Heart left ventricle (tissue), 16 donors: ENCODE data around the gene KIF5C. TPM values are rescaled to one million over a fixed set of nuclear protein-coding genes. Genes with fewer than 3 reads are reported as not detected.

ENCODE experiments used
- ATAC-seq, 4 donors: fragments of 200-7000 bp; cut with Tn5 transposase; one replicate each; pipeline ENCODE4 v1.9.1; 2020 to 2022; ENCODE audit warnings: moderate library complexity in 4 of 4, mild to moderate bottlenecking in 3 of 4, moderate number of reproducible peaks in 1 of 4
- DNase-seq, 5 donors: peaks; one replicate each; pipeline ENCODE4 v3.0.0-alpha.2; 2020
- H3K27ac ChIP-seq, 12 donors: fragments of 200-600 bp; sonication (generic) in 4 of 12; one replicate each; pipeline versions ENCODE4 v1.5.0 to v1.8.0; 2016 to 2022; ENCODE audit warnings: mild to moderate bottlenecking in 2 of 12
- H3K27me3 ChIP-seq, 9 donors: fragments of 200-600 bp; sonication (generic) in 2 of 9; one replicate each; pipeline versions ENCODE4 v1.5.1 to v1.8.0; 2016 to 2022; ENCODE audit warnings: mild to moderate bottlenecking in 3 of 9
- H3K36me3 ChIP-seq, 9 donors: fragments of 200-600 bp; sonication (generic) in 2 of 9; one replicate each; pipeline versions ENCODE4 v1.5.0 to v1.8.0; 2018 to 2022; ENCODE audit warnings: mild to moderate bottlenecking in 2 of 9
- H3K4me1 ChIP-seq, 12 donors: fragments of 200-600 bp; sonication (generic) in 4 of 12; one replicate each; pipeline versions ENCODE4 v1.5.0 to v1.8.0; 2016 to 2022; ENCODE audit warnings: mild to moderate bottlenecking in 3 of 12
- H3K4me3 ChIP-seq, 12 donors: fragments of 200-600 bp; sonication (generic) in 4 of 12; one replicate each; pipeline versions ENCODE4 v1.5.0 to v1.8.0; 2017 to 2022; ENCODE audit warnings: mild to moderate bottlenecking in 9 of 12, moderate library complexity in 4 of 12
- H3K9me3 ChIP-seq, 12 donors: fragments of 200-600 bp; sonication (generic) in 4 of 12; one replicate each; pipeline versions ENCODE4 v1.5.0 to v1.8.0; 2016 to 2022; ENCODE audit warnings: mild to moderate bottlenecking in 1 of 12
- POLR2A ChIP-seq, 2 donors: fragments of 450-650 bp; IDR thresholded peaks; one replicate each; pipeline ENCODE4 v1.6.1; 2017; ENCODE audit warnings: antibody characterized with exemption in 2 of 2, mild to moderate bottlenecking in 2 of 2, moderate library complexity in 2 of 2
- WGBS, 4 donors: extraction: QIAGEN DNeasy Blood & Tissue Kit in 2 of 4; methylation state at CpG; one replicate each; pipeline versions ENCODE4 v1.1.5 to v1.1.7; 2013 to 2018; 5-methylcytosine and 5-hydroxymethylcytosine counted together
- intact Hi-C, 10 donors: fragments of 100-400 bp; cut with DNase I; formaldehyde crosslinking; loops; one replicate each; pipeline versions ENCODE4 v1.11.1 to v1.14.2; 2022
- polyA plus RNA-seq, 2 donors: library from polyadenylated mRNA; stranded (reverse); fragments of 200-250 nt; gene quantifications; one replicate each; pipeline ENCODE4 v1.2.3, GENCODE V29; 2013
- total RNA-seq, 9 donors: library from RNA; depleted of rRNA in 2 of 9; stranded (reverse); fragments of >200 nt in 2 of 9; fragmentation: NEBNext Ultra II Directional in 3 of 9; extraction: Animal tissue kit (Norgen Biotek cat#: 25700) in 3 of 9; gene quantifications; one replicate each; pipeline versions ENCODE4 v1.1.0 to v1.2.4, GENCODE V29; 2016 to 2023
- TF ChIP-seq, protein P1 (sequence below), 12 donors: fragments of 200-600 bp; sonication (generic) in 4 of 12; IDR thresholded peaks; one replicate each; pipeline versions ENCODE4 v1.5.0 to v1.8.0; 2018 to 2022; ENCODE audit warnings: antibody characterized with exemption in 12 of 12, mild to moderate bottlenecking in 5 of 12
- donor health status: ischemic (EF 13 %, LVEDD 7.1; RV severe dilation, severe dysfunction).
- donor health status: healthy with polysubstance abuse.
- donor health status: DM: no; HTN: yes; CAD: no.
- donor health status: DM: no; HTN: no; CAD: no.
- donor health status: ischemic (EF 25% LVEDD 6.9; RV normal size, moderate dysfunction).
- donor health status: ischemic (EF 25% LVEDD 5.7; RV mildly dilated, moderate dysfunction).
- donor health status: healthy.
- donor health status: DM: yes; HTN: yes; CAD: no.
- donor health status: ischemic (EF 35%, LVEDD 5.7; RV mildly dilated, moderate dysfunction).
- donor health status: nonischemic (EF 11% LVEDD 7.7; RV severe dilation, severe dysfunction).
- donor health status: DM: yes; HTN: yes; CAD: no.
- donor health status: PGD.
- donor health status: ischemic (EF 29% LVEDD 5.4; RV normal size, mild dysfunction).
- donor health status: nonischemic (EF 23%, LVEDD 6.1; RV moderate dilation, normal function).

Gene KIF5C
- total and polyA plus RNA-seq, 11 donors, result 0.22 to 1.4 (median 0.48) TPM

DNA sequence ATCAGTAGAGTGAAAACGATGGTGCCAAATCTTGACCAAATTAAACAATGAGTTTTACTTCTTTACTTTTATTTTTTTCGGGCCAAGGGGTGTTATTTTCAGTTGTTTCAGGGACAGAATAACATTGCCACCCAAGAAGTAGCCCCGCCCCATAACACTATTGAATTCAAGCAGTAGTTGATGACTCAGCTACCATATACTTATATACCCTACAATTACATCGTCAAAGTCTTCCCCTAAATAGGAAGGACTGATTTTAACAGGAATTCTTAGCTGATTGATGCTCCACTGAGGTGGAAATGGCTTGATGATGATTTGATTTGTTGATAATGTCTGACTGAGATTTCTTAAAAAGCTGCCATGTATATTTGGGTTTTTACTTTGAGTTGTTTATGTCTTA lies 188.2 kb downstream of the KIF5C start:
- no peak overlapping the region for H3K27ac ChIP-seq
- no peaks in the 10 kb centered on the region for H3K9me3 ChIP-seq
- H3K4me3 ChIP-seq, result no peak overlapping the region
- TF ChIP-seq, protein P1, sequence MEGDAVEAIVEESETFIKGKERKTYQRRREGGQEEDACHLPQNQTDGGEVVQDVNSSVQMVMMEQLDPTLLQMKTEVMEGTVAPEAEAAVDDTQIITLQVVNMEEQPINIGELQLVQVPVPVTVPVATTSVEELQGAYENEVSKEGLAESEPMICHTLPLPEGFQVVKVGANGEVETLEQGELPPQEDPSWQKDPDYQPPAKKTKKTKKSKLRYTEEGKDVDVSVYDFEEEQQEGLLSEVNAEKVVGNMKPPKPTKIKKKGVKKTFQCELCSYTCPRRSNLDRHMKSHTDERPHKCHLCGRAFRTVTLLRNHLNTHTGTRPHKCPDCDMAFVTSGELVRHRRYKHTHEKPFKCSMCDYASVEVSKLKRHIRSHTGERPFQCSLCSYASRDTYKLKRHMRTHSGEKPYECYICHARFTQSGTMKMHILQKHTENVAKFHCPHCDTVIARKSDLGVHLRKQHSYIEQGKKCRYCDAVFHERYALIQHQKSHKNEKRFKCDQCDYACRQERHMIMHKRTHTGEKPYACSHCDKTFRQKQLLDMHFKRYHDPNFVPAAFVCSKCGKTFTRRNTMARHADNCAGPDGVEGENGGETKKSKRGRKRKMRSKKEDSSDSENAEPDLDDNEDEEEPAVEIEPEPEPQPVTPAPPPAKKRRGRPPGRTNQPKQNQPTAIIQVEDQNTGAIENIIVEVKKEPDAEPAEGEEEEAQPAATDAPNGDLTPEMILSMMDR (IDR thresholded peaks at IDR 0.05), result no peak
- TF ChIP-seq POLR2A (IDR thresholded peaks at IDR 0.05), result no peak
- 81 to 89% (median 84%) methylated on average over 4 of the region's 4 CpGs for WGBS, 4 donors
- DNase-seq (no peak), ATAC-seq (no peak)
- H3K27me3 ChIP-seq, result peaks cover 0 to 5% (median 0%) of the 10 kb centered on the region in 9 donors
- intact Hi-C loops, result no loop called here
- no peaks in the 10 kb centered on the region for H3K4me1 ChIP-seq
- H3K36me3 ChIP-seq, result no peaks in the 10 kb centered on the region

DNA sequence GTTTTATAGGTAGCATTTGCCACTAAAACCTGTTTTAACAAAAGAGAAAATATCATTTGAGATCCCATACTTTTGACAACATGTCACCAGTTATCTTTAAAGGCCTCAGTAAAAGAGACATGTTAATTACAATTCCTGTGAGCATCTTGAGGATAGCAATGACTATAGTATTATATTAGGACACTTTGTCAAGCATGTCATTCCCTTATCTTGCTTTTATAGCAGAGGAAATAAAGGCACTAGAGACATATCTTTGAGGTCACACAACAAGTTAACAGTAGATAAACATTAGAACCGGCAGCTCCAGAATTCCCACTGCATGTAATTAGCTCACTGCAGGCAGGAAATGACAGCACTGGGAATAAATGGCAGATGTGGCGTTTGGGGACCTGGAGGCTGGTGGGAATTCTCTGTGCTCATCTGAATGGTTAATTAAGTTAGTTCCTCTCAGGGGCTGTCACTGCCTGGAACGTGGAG lies 189.4 kb downstream of the KIF5C start:
- H3K27me3 ChIP-seq, result no peaks in the 10 kb centered on the region
- peaks cover 0 to 3% (median 0%) of the 10 kb centered on the region in 12 donors for H3K4me1 ChIP-seq
- DNase-seq, result no peak
- no peak overlapping the region for H3K27ac ChIP-seq
- intact Hi-C loops, result no loop called here
- no peak for ATAC-seq
- H3K9me3 ChIP-seq, result no peaks in the 10 kb centered on the region
- H3K36me3 ChIP-seq, result no peaks in the 10 kb centered on the region
- H3K4me3 ChIP-seq, result no peak overlapping the region
- WGBS, 4 donors, result 14 to 22% (median 17%) methylated on average over 3 of the region's 3 CpGs
- no peak for TF ChIP-seq POLR2A (IDR thresholded peaks at IDR 0.05)
- TF ChIP-seq, protein P1 (IDR thresholded peaks at IDR 0.05), result no peak

DNA sequence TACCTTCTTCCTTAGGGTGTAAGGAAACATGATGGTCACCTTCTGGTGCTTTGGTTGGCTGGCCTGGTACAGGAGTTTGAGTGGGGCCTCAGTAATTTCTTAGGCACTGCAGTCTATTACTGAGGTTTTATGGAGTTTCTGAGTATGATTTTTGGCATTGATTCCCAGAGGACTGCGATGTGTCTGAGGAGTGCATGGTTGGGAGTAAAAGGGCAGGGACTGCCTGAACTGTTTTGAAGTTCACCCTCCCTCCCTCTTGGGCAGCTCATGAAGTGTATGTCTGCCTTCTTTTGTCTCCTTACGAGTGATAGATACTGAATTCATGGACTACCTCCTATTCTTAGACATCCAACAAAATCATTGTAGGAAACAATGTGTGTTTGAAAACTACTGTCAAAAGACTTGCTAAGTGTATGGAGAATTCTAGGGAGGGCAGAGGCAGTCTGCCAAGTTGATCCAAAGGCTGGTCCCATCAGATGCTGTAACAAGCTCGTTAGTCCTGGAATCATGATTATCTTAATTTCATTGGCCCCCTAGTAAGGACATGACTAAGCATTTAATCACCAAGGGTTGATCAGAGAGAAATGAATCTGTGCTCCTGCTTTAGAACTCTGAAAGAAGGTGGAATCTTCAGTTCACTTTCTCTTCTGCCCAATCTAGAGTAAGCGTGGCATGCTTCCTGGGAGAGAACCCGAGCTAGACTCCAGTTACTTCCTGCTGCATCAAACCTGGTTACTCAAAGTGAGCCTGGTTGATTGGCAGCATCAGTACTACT lies 190.0 kb downstream of the KIF5C start:
- H3K36me3 ChIP-seq, result no peaks in the 10 kb centered on the region

More for the DNA sequence above, 190.0 kb downstream of the KIF5C start:
- Histone ChIP-seq H3K9me3 (no peaks in the 10 kb centered on the region), H3K27ac (no peak overlapping the region), H3K27me3 (no peaks in the 10 kb centered on the region), H3K4me3 (no peak overlapping the region), H3K4me1 (peaks cover 0 to 8% (median 0%) of the 10 kb centered on the region in 12 donors)
- intact Hi-C loops, result no loop called here
- no peak for ATAC-seq
- DNase-seq, result no peak
- TF ChIP-seq, protein P1 (IDR thresholded peaks at IDR 0.05), result no peak
- no peak for TF ChIP-seq POLR2A (IDR thresholded peaks at IDR 0.05)
- WGBS, 4 donors, result 60 to 68% (median 64%) methylated on average over 5 of the region's 5 CpGs
